Ureter (tissue), 1 donor: ENCODE data around the gene GNG3. TPM values are rescaled to one million over a fixed set of nuclear protein-coding genes. Genes with fewer than 3 reads are reported as not detected.
"Not testable (repeated sequence)": the region's sequence is repeated elsewhere in the genome, so short reads cannot be mapped to it uniquely, and the experiment has no call there.

ENCODE experiments used
- DNase-seq: peaks from one replicate; pipeline ENCODE4 v3.0.0-alpha.2; 2020; ENCODE audit warnings: low spot score
- total RNA-seq: library from RNA; stranded (reverse); gene quantifications from one replicate; pipeline ENCODE4 v1.2.4, GENCODE V29; 2023
- donor health status: DM: yes; HTN: yes; CAD: no.

Gene GNG3
- total RNA-seq, 1 donor from 2014 or later = not detected

- no peak for DNase-seq
These were observed 9.3 kb downstream of the GNG3 start for GRCh38 chr11:62716816-62717215.

GRCh38 chr11:62719302-62719978, 12.0 kb downstream of the GNG3 start:
- no peak for DNase-seq

- no peak for DNase-seq
These were observed 14.5 kb downstream of the GNG3 start for GRCh38 chr11:62721994-62722393.

GRCh38 chr11:62724171-62724570, 16.7 kb downstream of the GNG3 start:
- DNase-seq = no peak

- no peak for DNase-seq
These were observed 18.2 kb downstream of the GNG3 start for GRCh38 chr11:62725646-62726045.

- peak; percentile 70 for DNase-seq
These were observed 18.9 kb downstream of the GNG3 start for GRCh38 chr11:62726156-62726914.

GRCh38 chr11:62726915-62727164, 19.4 kb downstream of the GNG3 start:
- no peak for DNase-seq

GRCh38 chr11:62727165-62727871, 19.8 kb downstream of the GNG3 start, which contains the start of gene HNRNPUL2:
Gene HNRNPUL2, minus strand, starts transcription at chr11:62727457. Its CDS starts 301 bp downstream, at chr11:62727156.
- DNase-seq = peak; percentile 98

- DNase-seq = peak; percentile 93
These were observed 20.3 kb downstream of the GNG3 start for GRCh38 chr11:62727872-62728170.

- peak; percentile 90 for DNase-seq
These were observed 20.9 kb downstream of the GNG3 start, which contains the start of gene TTC9C for GRCh38 chr11:62728171-62728988. Gene TTC9C, plus strand, starts transcription at chr11:62728486. Its CDS starts 363 bp downstream, at chr11:62728849.

GRCh38 chr11:62730076-62730475, 22.6 kb downstream of the GNG3 start:
- not testable (repeated sequence) for DNase-seq

GRCh38 chr11:62732830-62733229, 25.4 kb downstream of the GNG3 start:
- DNase-seq = no peak

- no peak for DNase-seq
These were observed 29.7 kb downstream of the GNG3 start for GRCh38 chr11:62737196-62737595.

- DNase-seq = no peak
These were observed 40.1 kb downstream of the GNG3 start for GRCh38 chr11:62747475-62748160.

- not testable (repeated sequence) for DNase-seq
These were observed 42.5 kb downstream of the GNG3 start for GRCh38 chr11:62749931-62750330.

GRCh38 chr11:62752177-62752785, 44.8 kb downstream of the GNG3 start:
- no peak for DNase-seq

GRCh38 chr11:62752994-62753735, 45.7 kb downstream of the GNG3 start:
- no peak for DNase-seq

- peak; percentile 98 for DNase-seq
These were observed 46.5 kb downstream of the GNG3 start, which contains the start of gene ZBTB3 for GRCh38 chr11:62753736-62754603. Gene ZBTB3, minus strand, starts transcription at chr11:62754160. Its CDS starts 496 bp downstream, at chr11:62753664.

GRCh38 chr11:62755086-62755615, 47.7 kb downstream of the GNG3 start:
- no peak for DNase-seq
